Vagina (tissue), 2 donors: ENCODE results near the gene UBE3A. TPM values are rescaled to one million over a fixed set of nuclear protein-coding genes. Genes with fewer than 3 reads are reported as not detected.
A peak's percentile ranks its signal among the peaks of the same experiment; 100 is the strongest.

Experiments used
- DNase-seq, 2 donors: peaks; one replicate each; pipeline ENCODE4 v3.0.0-alpha.2; 2017; ENCODE audit errors: extremely low spot score in 2 of 2
- H3K27ac ChIP-seq: fragments of 200-600 bp; sonication (generic); one replicate; pipeline ENCODE4 v1.5.1; 2019
- H3K27me3 ChIP-seq: fragments of 200-600 bp; sonication (generic); one replicate; pipeline ENCODE4 v1.5.1; 2019
- H3K36me3 ChIP-seq, 2 donors: fragments of 200-600 bp; sonication (generic); one replicate each; pipeline ENCODE4 v1.5.1; 2017 to 2019
- H3K4me1 ChIP-seq: fragments of 200-600 bp; sonication (generic); one replicate; pipeline ENCODE4 v1.5.1; 2019
- H3K4me3 ChIP-seq, 2 donors: fragments of 200-600 bp; sonication (generic); 1 replicate in 1 of 2; 2 replicates in 1 of 2; pipeline ENCODE4 v1.5.1; 2016 to 2019
- H3K9me3 ChIP-seq: fragments of 200-600 bp; sonication (generic); one replicate; pipeline ENCODE4 v1.5.1; 2019
- CTCF ChIP-seq, 3 experiments: fragments of 450-650 bp in 2 of 3; fragments of 200-600 bp in 1 of 3; sonication (generic) in 1 of 3; IDR thresholded peaks; one replicate each; pipeline ENCODE4 v1.5.1; 2017 to 2019; ENCODE audit warnings: antibody characterized with exemption in 3 of 3, mild to moderate bottlenecking in 2 of 3, moderate library complexity in 2 of 3
- POLR2A ChIP-seq, 2 donors: fragments of 450-650 bp; IDR thresholded peaks; one replicate each; pipeline ENCODE4 v1.6.1; 2017; ENCODE audit warnings: antibody characterized with exemption in 2 of 2, mild to moderate bottlenecking in 2 of 2, moderate library complexity in 2 of 2
- POLR2AphosphoS5 ChIP-seq, 2 donors: sonication (generic); formaldehyde crosslinking; IDR thresholded peaks; one replicate each; pipeline ENCODE4 v1.9.0; 2017; ENCODE audit warnings: antibody characterized with exemption in 2 of 2, mild to moderate bottlenecking in 2 of 2, low read depth in 1 of 2; ENCODE audit not compliant: insufficient read depth in 1 of 2
- intact Hi-C: fragments of 100-400 bp; cut with DNase I; formaldehyde crosslinking; loops from one replicate; pipeline ENCODE4 v1.15.1; 2023
- total RNA-seq: library from RNA; depleted of rRNA; stranded (reverse); fragments of >200 nt; gene quantifications from one replicate; pipeline ENCODE4 v1.2.3, GENCODE V29; 2016

Gene UBE3A
- total RNA-seq, 1 donor from 2014 or later: 71.9 TPM

- Histone ChIP-seq H3K27me3 (no peaks in the 10 kb centered on the region), H3K27ac (peak overlapping the region; percentile 98), H3K4me3 (peak overlapping the region; percentile 64 to 99), H3K9me3 (no peaks in the 10 kb centered on the region), H3K36me3 (no peaks in the 10 kb centered on the region), H3K4me1 (peaks cover 46% of the 10 kb centered on the region)
- TF ChIP-seq POLR2A (IDR thresholded peaks at IDR 0.05) (no peak), CTCF (IDR thresholded peaks at IDR 0.05) (no peak), POLR2AphosphoS5 (IDR thresholded peaks at IDR 0.05; ENCODE audit: insufficient read depth in 1 of 2, low read depth in 1 of 2) (no peak)
- DNase-seq: no peak
- intact Hi-C loops: no loop called here
These were observed 579 bp upstream of the UBE3A start for GRCh38 chr15:25439369-25439836.

- H3K4me3 ChIP-seq: peak overlapping the region; percentile 64 to 99
- H3K4me1 ChIP-seq: peaks cover 59% of the 10 kb centered on the region
- TF ChIP-seq POLR2AphosphoS5 (IDR thresholded peaks at IDR 0.05; ENCODE audit: insufficient read depth in 1 of 2, low read depth in 1 of 2) (no peak), POLR2A (IDR thresholded peaks at IDR 0.05) (no peak), CTCF (IDR thresholded peaks at IDR 0.05) (peak in 1 of 3 experiments; percentile 19)
- peak overlapping the region; percentile 98 for H3K27ac ChIP-seq
- no peaks in the 10 kb centered on the region for H3K36me3 ChIP-seq
- no peaks in the 10 kb centered on the region for H3K9me3 ChIP-seq
- H3K27me3 ChIP-seq: no peaks in the 10 kb centered on the region
- DNase-seq: no peak
- intact Hi-C loops: no loop called here
These were observed 835 bp downstream of the UBE3A start for GRCh38 chr15:25437777-25438600.

GRCh38 chr15:25436707-25437106 is 2.1 kb downstream of the UBE3A start:
- no peaks in the 10 kb centered on the region for H3K9me3 ChIP-seq
- intact Hi-C loops: no loop called here
- H3K27ac ChIP-seq: no peak overlapping the region
- peak overlapping the region in 1 of 2 donors; percentile 99 for H3K4me3 ChIP-seq
- TF ChIP-seq POLR2AphosphoS5 (IDR thresholded peaks at IDR 0.05; ENCODE audit: insufficient read depth in 1 of 2, low read depth in 1 of 2) (no peak), POLR2A (IDR thresholded peaks at IDR 0.05) (no peak), CTCF (IDR thresholded peaks at IDR 0.05) (no peak)
- no peaks in the 10 kb centered on the region for H3K36me3 ChIP-seq
- no peak for DNase-seq
- peaks cover 70% of the 10 kb centered on the region for H3K4me1 ChIP-seq
- H3K27me3 ChIP-seq: no peaks in the 10 kb centered on the region

- Histone ChIP-seq H3K36me3 (no peaks in the 10 kb centered on the region), H3K9me3 (no peaks in the 10 kb centered on the region), H3K27me3 (no peaks in the 10 kb centered on the region), H3K4me1 (peaks cover 80% of the 10 kb centered on the region), H3K4me3 (no peak overlapping the region), H3K27ac (no peak overlapping the region)
- no peak for TF ChIP-seq CTCF (IDR thresholded peaks at IDR 0.05)
- TF ChIP-seq POLR2A (IDR thresholded peaks at IDR 0.05): no peak
- no peak for TF ChIP-seq POLR2AphosphoS5 (IDR thresholded peaks at IDR 0.05; ENCODE audit: insufficient read depth in 1 of 2, low read depth in 1 of 2)
- no peak for DNase-seq
- intact Hi-C loops: no loop called here
These were observed 3.2 kb downstream of the UBE3A start for GRCh38 chr15:25435474-25436243.
